T-helper 9 cell (primary cell): ENCODE data around the gene HSPA12A.

ENCODE experiments used
- DNase-seq: peaks from one replicate; pipeline ENCODE4 v3.0.0-alpha.2; 2020

The HSPA12A gene

GRCh38 chr10:116688741-116689495, 53.4 kb downstream of the HSPA12A start:
- DNase-seq, result no peak

GRCh38 chr10:116688241-116688711, 54.1 kb downstream of the HSPA12A start:
- DNase-seq, result no peak

- DNase-seq, result no peak
Measured at GRCh38 chr10:116687633-116688032, 54.7 kb downstream of the HSPA12A start.

GRCh38 chr10:116686632-116687031, 55.7 kb downstream of the HSPA12A start:
- DNase-seq, result no peak

- DNase-seq, result no peak
Measured at GRCh38 chr10:116685807-116686206, 56.6 kb downstream of the HSPA12A start.

GRCh38 chr10:116684781-116685180, 57.6 kb downstream of the HSPA12A start:
- DNase-seq, result no peak

- DNase-seq, result no peak
Measured at GRCh38 chr10:116683821-116684220, 58.5 kb downstream of the HSPA12A start.

GRCh38 chr10:116683166-116683565, 59.2 kb downstream of the HSPA12A start:
- DNase-seq, result no peak

- DNase-seq, result no peak
Measured at GRCh38 chr10:116679351-116679750, 63.0 kb downstream of the HSPA12A start.

GRCh38 chr10:116676633-116677032, 65.7 kb downstream of the HSPA12A start:
- no peak for DNase-seq

- no peak for DNase-seq
Measured at GRCh38 chr10:116676118-116676517, 66.2 kb downstream of the HSPA12A start.

- DNase-seq, result no peak
Measured at GRCh38 chr10:116674901-116675423, 67.4 kb downstream of the HSPA12A start.

GRCh38 chr10:116673866-116674265, 68.5 kb downstream of the HSPA12A start:
- no peak for DNase-seq

GRCh38 chr10:116672891-116673290, 69.5 kb downstream of the HSPA12A start:
- no peak for DNase-seq

- DNase-seq, result no peak
Measured at GRCh38 chr10:116671274-116671926, 71.0 kb downstream of the HSPA12A start.

GRCh38 chr10:116670706-116671105, 71.7 kb downstream of the HSPA12A start:
- no peak for DNase-seq

GRCh38 chr10:116669832-116670644, 72.3 kb downstream of the HSPA12A start:
- DNase-seq, result no peak

- DNase-seq, result no peak
Measured at GRCh38 chr10:116669080-116669479, 73.3 kb downstream of the HSPA12A start.

GRCh38 chr10:116668446-116668845, 73.9 kb downstream of the HSPA12A start:
- no peak for DNase-seq

GRCh38 chr10:116668018-116668417, 74.3 kb downstream of the HSPA12A start:
- no peak for DNase-seq

- no peak for DNase-seq
Measured at GRCh38 chr10:116667484-116667883, 74.9 kb downstream of the HSPA12A start.

- DNase-seq, result no peak
Measured at GRCh38 chr10:116665541-116666125, 76.7 kb downstream of the HSPA12A start.

- DNase-seq, result no peak
Measured at GRCh38 chr10:116664631-116665030, 77.7 kb downstream of the HSPA12A start.
